H1 (cell line): ENCODE results near the gene CACNA2D1. TPM values are rescaled to one million over a fixed set of nuclear protein-coding genes. Genes with fewer than 3 reads are reported as not detected.

Experiments used
- CTCF ChIA-PET: fragments of 300-600 bp; sonication (Branson Sonifier 250); formaldehyde crosslinking; loops from one replicate; lab custom pipeline; 2021; ENCODE audit not compliant: partially characterized antibody; lab: Charles Lee
- POLR2A ChIA-PET: fragments of 300-600 bp; sonication (Branson Sonifier 250); formaldehyde crosslinking; loops from one replicate; lab custom pipeline; 2021; ENCODE audit warnings: inconsistent platforms; ENCODE audit not compliant: partially characterized antibody; lab: Charles Lee
- DNase-seq, 2 experiments: peaks; one replicate each; pipeline versions ENCODE4 v3.0.0 to v3.0.0-alpha.2; 2010 to 2022; ENCODE audit warnings: low spot score in 2 of 2, low read depth in 1 of 2, mixed read lengths in 1 of 2
- FAIRE-seq: peaks from 2 replicates; lab custom pipeline; 2011; peaks lifted over from hg19 to GRCh38; lab: Jason Lieb, UNC
- H2AFZ ChIP-seq: 2 replicates; pipeline ENCODE4 v1.8.1; 2012; ENCODE audit warnings: low read length, inconsistent platforms
- H2AK5ac ChIP-seq: 2 replicates; pipeline ENCODE4 v1.6.1; 2013; ENCODE audit warnings: low read depth, low read length
- H2BK120ac ChIP-seq: replicated peaks from 2 replicates; pipeline ENCODE3; 2013; ENCODE audit warnings: low read depth, low read length, inconsistent platforms
- H2BK12ac ChIP-seq: 2 replicates; pipeline ENCODE4 v1.6.1; 2013; ENCODE audit warnings: low read depth, low read length
- H2BK15ac ChIP-seq: 2 replicates; pipeline ENCODE4 v1.6.1; 2013; ENCODE audit warnings: low read length
- H2BK20ac ChIP-seq: 2 replicates; pipeline ENCODE4 v1.6.1; 2013; ENCODE audit warnings: low read length
- H2BK5ac ChIP-seq: 2 replicates; pipeline ENCODE4 v1.6.1; 2013; ENCODE audit warnings: low read depth, low read length
- H3K14ac ChIP-seq: 2 replicates; pipeline ENCODE4 v1.6.1; 2013; ENCODE audit warnings: inconsistent platforms; ENCODE audit not compliant: insufficient read length
- H3K18ac ChIP-seq: 2 replicates; pipeline ENCODE4 v1.6.1; 2013; ENCODE audit warnings: low read length; ENCODE audit errors: extremely low read depth
- H3K23ac ChIP-seq: 2 replicates; pipeline ENCODE4 v1.6.1; 2013; ENCODE audit warnings: inconsistent platforms; ENCODE audit not compliant: insufficient read length
- H3K23me2 ChIP-seq: 2 replicates; pipeline ENCODE4 v1.6.1; 2013; ENCODE audit warnings: low read depth, low read length
- H3K27ac ChIP-seq: 2 replicates; pipeline ENCODE4 v1.6.1; 2011; ENCODE audit warnings: low read depth, low read length, inconsistent platforms
- H3K27me3 ChIP-seq, 4 experiments: replicated peaks in 1 of 4; 1 replicate in 1 of 4; 2 replicates in 3 of 4; pipeline versions ENCODE4 v1.6.1 to v1.8.1; 2011 to 2013; ENCODE audit warnings: low read length in 3 of 4, mild to moderate bottlenecking in 3 of 4, inconsistent platforms in 2 of 4, mixed read lengths in 2 of 4, moderate library complexity in 1 of 4; ENCODE audit not compliant: control insufficient read depth in 3 of 4, insufficient read depth in 3 of 4; ENCODE audit errors: extremely low read depth in 1 of 4
- H3K36me3 ChIP-seq, 4 experiments: 2 replicates each; pipeline versions ENCODE4 v1.6.1 to v1.8.1; 2011 to 2013; ENCODE audit warnings: mild to moderate bottlenecking in 4 of 4, low read length in 3 of 4, moderate library complexity in 2 of 4, control low read depth in 1 of 4, inconsistent platforms in 1 of 4; ENCODE audit not compliant: insufficient read depth in 4 of 4, control insufficient read depth in 2 of 4
- H3K4ac ChIP-seq: replicated peaks from 2 replicates; pipeline ENCODE3; 2013; ENCODE audit warnings: low read length, low read depth, mixed read lengths, inconsistent platforms; ENCODE audit not compliant: insufficient read length
- H3K4me1 ChIP-seq, 4 experiments: replicated peaks in 1 of 4; 1 replicate in 1 of 4; 2 replicates in 3 of 4; pipeline versions ENCODE4 v1.6.1 to v1.8.1; 2011 to 2013; ENCODE audit warnings: low read length in 3 of 4, inconsistent platforms in 2 of 4, mixed read lengths in 1 of 4; ENCODE audit not compliant: insufficient read depth in 4 of 4, control insufficient read depth in 3 of 4
- H3K4me2 ChIP-seq, 2 experiments: 2 replicates each; pipeline versions ENCODE4 v1.6.1 to v1.8.1; 2011 to 2013; ENCODE audit warnings: low read depth in 2 of 2, low read length in 2 of 2, control low read depth in 1 of 2, inconsistent platforms in 1 of 2, mild to moderate bottlenecking in 1 of 2; ENCODE audit not compliant: insufficient read depth in 1 of 2
- H3K4me3 ChIP-seq, 4 experiments: fragments of 200-600, 300-600 bp in 1 of 4; sonication (generic), shearing (Covaris generic), sonication (Bioruptor Twin) in 1 of 4; 2 replicates each; pipeline versions ENCODE4 v1.5.1 to v1.8.1; 2011 to 2016; ENCODE audit warnings: low read length in 4 of 4, low read depth in 3 of 4, control low read depth in 2 of 4, inconsistent platforms in 2 of 4, mild to moderate bottlenecking in 2 of 4, mixed read lengths in 1 of 4, moderate library complexity in 1 of 4; ENCODE audit not compliant: insufficient read depth in 2 of 4; ENCODE audit errors: extremely low read depth in 1 of 4
- H3K56ac ChIP-seq: replicated peaks from 2 replicates; pipeline ENCODE3; 2013; ENCODE audit warnings: low read depth, mild to moderate bottlenecking, mixed read lengths, low read length, inconsistent platforms; ENCODE audit not compliant: insufficient read length
- H3K79me1 ChIP-seq: 2 replicates; pipeline ENCODE4 v1.6.1; 2013; ENCODE audit warnings: low read depth, low read length, control low read depth
- H3K79me2 ChIP-seq, 2 experiments: 2 replicates each; pipeline versions ENCODE4 v1.6.1 to v1.8.1; 2012 to 2013; ENCODE audit warnings: low read length in 2 of 2, mild to moderate bottlenecking in 2 of 2, inconsistent platforms in 1 of 2; ENCODE audit not compliant: insufficient read depth in 2 of 2, control insufficient read depth in 1 of 2
- H3K9ac ChIP-seq, 4 experiments: replicated peaks in 1 of 4; 1 replicate in 1 of 4; 2 replicates in 3 of 4; pipeline versions ENCODE4 v1.6.1 to v1.8.1; 2011 to 2013; ENCODE audit warnings: low read depth in 3 of 4, low read length in 3 of 4, control low read depth in 2 of 4, mild to moderate bottlenecking in 2 of 4, moderate library complexity in 2 of 4, inconsistent platforms in 1 of 4; ENCODE audit errors: extremely low read depth in 1 of 4
- H3K9me3 ChIP-seq, 2 experiments: 2 replicates each; pipeline versions ENCODE4 v1.6.1 to v1.8.1; 2012 to 2013; ENCODE audit warnings: mild to moderate bottlenecking in 2 of 2, moderate library complexity in 2 of 2, control low read depth in 1 of 2, inconsistent platforms in 1 of 2, low read depth in 1 of 2, low read length in 1 of 2, mixed read lengths in 1 of 2; ENCODE audit not compliant: insufficient read depth in 2 of 2
- H4K20me1 ChIP-seq, 2 experiments: replicated peaks in 1 of 2; 2 replicates each; pipeline versions ENCODE3 to v1.8.1; 2011 to 2013; ENCODE audit warnings: inconsistent platforms in 2 of 2, low read length in 2 of 2, mild to moderate bottlenecking in 1 of 2; ENCODE audit not compliant: insufficient read depth in 2 of 2, control insufficient read depth in 1 of 2
- H4K5ac ChIP-seq: 2 replicates; pipeline ENCODE4 v1.6.1; 2013; ENCODE audit warnings: low read length, low read depth, mixed read lengths, inconsistent platforms; ENCODE audit not compliant: insufficient read length
- H4K8ac ChIP-seq: 2 replicates; pipeline ENCODE4 v1.8.0; 2013; ENCODE audit warnings: mild to moderate bottlenecking, moderate library complexity, low read length, inconsistent platforms; ENCODE audit not compliant: insufficient read depth; ENCODE audit errors: extremely low read depth
- H4K91ac ChIP-seq: replicated peaks from 2 replicates; pipeline ENCODE3; 2013; ENCODE audit warnings: low read length, mixed read lengths, inconsistent platforms; ENCODE audit not compliant: insufficient read length
- BRCA1 ChIP-seq: IDR thresholded peaks from 2 replicates; pipeline ENCODE4 v1.6.1; 2012; ENCODE audit warnings: low read depth, low read length, improper control_type of control experiment
- EP300 ChIP-seq, 2 experiments: IDR thresholded peaks; 1 replicate in 1 of 2; 2 replicates in 1 of 2; pipeline ENCODE4 v1.6.1; 2011 to 2012; ENCODE audit warnings: low read depth in 2 of 2, low read length in 2 of 2, mild to moderate bottlenecking in 2 of 2, borderline replicate concordance in 1 of 2, inconsistent platforms in 1 of 2, moderate library complexity in 1 of 2
- EZH2 ChIP-seq: fragments of 200-600 bp; sonication (generic); IDR thresholded peaks from 2 replicates; pipeline ENCODE4 v1.7.1; 2012; ENCODE audit warnings: low read depth, mild to moderate bottlenecking, moderate library complexity, low read length, inconsistent platforms; ENCODE audit not compliant: severe bottlenecking
- KDM4A ChIP-seq: IDR thresholded peaks from one replicate; pipeline ENCODE4 v1.7.1; 2012; ENCODE audit warnings: low read depth, mild to moderate bottlenecking, moderate library complexity, low read length, inconsistent platforms; ENCODE audit not compliant: severe bottlenecking
- RAD21 ChIP-seq, 2 experiments: IDR thresholded peaks in 1 of 2; conservative IDR thresholded peaks in 1 of 2; 2 replicates each; pipeline ENCODE4 v1.6.1; 2011; ENCODE audit warnings: low read depth in 2 of 2, low read length in 2 of 2, improper control_type of control experiment in 1 of 2, inconsistent platforms in 1 of 2, mild to moderate bottlenecking in 1 of 2, moderate library complexity in 1 of 2
- SP1 ChIP-seq: IDR thresholded peaks from 2 replicates; pipeline ENCODE4 v1.6.1; 2011; ENCODE audit warnings: low read depth, low read length
- TAF1 ChIP-seq: IDR thresholded peaks from 2 replicates; pipeline ENCODE4 v1.6.1; 2011; ENCODE audit warnings: mild to moderate bottlenecking, low read depth, low read length
- TBP ChIP-seq: IDR thresholded peaks from 2 replicates; pipeline ENCODE4 v1.6.1; 2011; ENCODE audit warnings: low read depth, low read length, improper control_type of control experiment
- TCF12 ChIP-seq: IDR thresholded peaks from 2 replicates; pipeline ENCODE4 v1.6.1; 2011; ENCODE audit warnings: low read depth, mild to moderate bottlenecking, low read length
- TEAD4 ChIP-seq: IDR thresholded peaks from 2 replicates; pipeline ENCODE4 v1.6.1; 2012; ENCODE audit warnings: low read depth, low read length, inconsistent platforms, mixed read lengths
- WGBS, 2 experiments: shearing (Covaris generic) in 1 of 2; methylation state at CpG; one replicate each; pipeline versions ENCODE4 v1.1.6 to v1.1.7; 2013 to 2015; ENCODE audit warnings: low lambda C conversion rate in 2 of 2, mixed read lengths in 2 of 2, inconsistent platforms in 1 of 2, low coverage in 1 of 2, missing lambda C conversion rate in 1 of 2; ENCODE audit not compliant: insufficient replicate concordance in 2 of 2, insufficient coverage in 1 of 2, insufficient read length in 1 of 2; ENCODE audit errors: extremely low coverage in 1 of 2, missing lambda C conversion rate in 1 of 2; 5-methylcytosine and 5-hydroxymethylcytosine counted together
- polyA plus RNA-seq, 7 experiments: library from polyadenylated mRNA; depleted of rRNA in 3 of 7; stranded (reverse) in 5 of 7; unstranded in 2 of 7; fragments of >200 nt in 5 of 7; fragments of 200-250 nt in 2 of 7; gene quantifications; 1 replicate in 5 of 7; 2 replicates in 1 of 7; 4 replicates in 1 of 7; pipeline versions ENCODE4 v1.2.1 to v1.2.3, GENCODE V29; 2011 to 2013; ENCODE audit warnings: missing spikeins in 2 of 7, mixed read lengths in 2 of 7
- total RNA-seq: library from RNA; stranded (reverse); fragmentation: NEBNext Ultra II Directional; extraction: Animal tissue kit (Norgen Biotek cat#: 25700); gene quantifications from 2 replicates; pipeline ENCODE4 v1.2.1, GENCODE V29; 2021

CACNA2D1 gene
- total and polyA plus RNA-seq, 2 of the 8 experiments (the other 6 are each of a cell fraction or from before 2014, with no cell fraction given): 4.3 to 27.3 TPM

GRCh38 chr7:82257118-82257695 is 186.4 kb downstream of the CACNA2D1 start:
- CTCF ChIA-PET: interaction anchor here (1.0 to 3.0 kb wide), 2 partner anchors 9 to 14 kb away, joined by 4 to 15 read pairs; no protein-coding TSS in a partner anchor

More at GRCh38 chr7:82257118-82257695, 186.4 kb downstream of the CACNA2D1 start:
- Histone ChIP-seq H3K56ac (no peak overlapping the region), H3K27ac (no peak overlapping the region), H2BK15ac (no peak overlapping the region), H2BK12ac (no peak overlapping the region), H3K23me2 (no peaks in the 10 kb centered on the region), H2AK5ac (no peak overlapping the region), H2BK120ac (no peak overlapping the region), H3K36me3 (no peaks in the 10 kb centered on the region), H2BK5ac (no peak overlapping the region), H3K79me2 (0 out of 4 replicates have a peak, but pooled peaks cover 0 to 2% of the 10 kb centered on the region in 2 experiments), H3K4ac (no peak overlapping the region), H3K9me3 (no peaks in the 10 kb centered on the region), H3K4me2 (no peak overlapping the region), H3K23ac (no peak overlapping the region), H4K8ac (no peak overlapping the region), H2BK20ac (no peak overlapping the region), H3K79me1 (no peaks in the 10 kb centered on the region), H2AFZ (no peak overlapping the region), H3K4me1 (no peaks in the 10 kb centered on the region), H3K18ac (no peak overlapping the region), H3K4me3 (no peak overlapping the region), H3K27me3 (no peaks in the 10 kb centered on the region), H3K14ac (no peak overlapping the region), H4K91ac (no peak overlapping the region), H4K5ac (no peak overlapping the region), H3K9ac (no peak overlapping the region), H4K20me1 (no peaks in the 10 kb centered on the region)
- TF ChIP-seq TCF12 (no peak), KDM4A (no peak), TBP (no peak), TEAD4 (no peak), EZH2 (no peak), RAD21 (IDR thresholded peaks at IDR 0.05 in 1 of 2, conservative IDR thresholded peaks at IDR 0.05 in 1 of 2; ENCODE audit: low read depth in 2 of 2, low read length in 2 of 2) (no peak), BRCA1 (no peak), SP1 (no peak), EP300 (IDR thresholded peaks at IDR 0.05; ENCODE audit: borderline replicate concordance in 1 of 2, low read depth in 2 of 2, low read length in 2 of 2) (no peak), TAF1 (no peak)
- WGBS, 2 experiments: 90% methylated on average over 2 of the region's 2 CpGs; no CpG with 5 or more reads in 1 of the 2 experiments
- POLR2A ChIA-PET: no interaction called here
- FAIRE-seq (no peak), DNase-seq (no peak)
